GM19395 (cell line): Measurements from ENCODE around the gene IL17B.

ENCODE experiments used
- ATAC-seq: cut with Tn5 transposase; IDR thresholded peaks from one replicate; pipeline ENCODE4 v1.9.1; 2021; ENCODE audit warnings: mild to moderate bottlenecking, moderate library complexity; ENCODE audit not compliant: unreplicated experiment

IL17B gene

GRCh38 chr5:149363358-149363757, 15.7 kb downstream of the IL17B start:
- ATAC-seq, result no peak

- no peak for ATAC-seq
Measured at GRCh38 chr5:149362541-149362940, 16.6 kb downstream of the IL17B start.

- ATAC-seq, result no peak
Measured at GRCh38 chr5:149360272-149360671, 18.8 kb downstream of the IL17B start.

GRCh38 chr5:149358868-149359495, 20.1 kb downstream of the IL17B start:
- no peak for ATAC-seq

- peak; percentile 6 for ATAC-seq
Measured at GRCh38 chr5:149358294-149358651, 20.8 kb downstream of the IL17B start.

GRCh38 chr5:149357370-149358293, 21.5 kb downstream of the IL17B start, which contains the start of gene PCYOX1L:
TSS of gene PCYOX1L (plus strand) at chr5:149358046. CDS start at chr5:149358069, 23 bp downstream.
- peak; percentile 99 for ATAC-seq

GRCh38 chr5:149356391-149356790, 22.7 kb downstream of the IL17B start:
- no peak for ATAC-seq

GRCh38 chr5:149355688-149356087, 23.4 kb downstream of the IL17B start:
- ATAC-seq, result no peak

GRCh38 chr5:149353911-149354310, 25.2 kb downstream of the IL17B start:
- no peak for ATAC-seq

- ATAC-seq, result no peak
Measured at GRCh38 chr5:149352169-149352568, 26.9 kb downstream of the IL17B start.

- no peak for ATAC-seq
Measured at GRCh38 chr5:149349382-149349781, 29.7 kb downstream of the IL17B start.

GRCh38 chr5:149348518-149348917, 30.6 kb downstream of the IL17B start:
- ATAC-seq, result no peak

GRCh38 chr5:149345892-149346222, 33.2 kb downstream of the IL17B start:
- no peak for ATAC-seq

GRCh38 chr5:149345147-149345891, 33.8 kb downstream of the IL17B start, which contains the start of gene GRPEL2:
TSS of gene GRPEL2 (plus strand) at chr5:149345499. CDS start at chr5:149345540, 41 bp downstream.
- peak; percentile 96 for ATAC-seq

- no peak for ATAC-seq
Measured at GRCh38 chr5:149344151-149344550, 34.9 kb downstream of the IL17B start.

- no peak for ATAC-seq
Measured at GRCh38 chr5:149341876-149342275, 37.2 kb downstream of the IL17B start.

- ATAC-seq, result no peak
Measured at GRCh38 chr5:149340920-149341319, 38.2 kb downstream of the IL17B start.

GRCh38 chr5:149338364-149338763, 40.7 kb downstream of the IL17B start:
- ATAC-seq, result no peak

GRCh38 chr5:149337736-149338135, 41.4 kb downstream of the IL17B start:
- no peak for ATAC-seq

GRCh38 chr5:149333711-149334443, 45.2 kb downstream of the IL17B start:
- ATAC-seq, result no peak

- ATAC-seq, result no peak
Measured at GRCh38 chr5:149328177-149328576, 50.9 kb downstream of the IL17B start.
